Hepatocyte (in vitro differentiated cells): Measurements from ENCODE around the gene DSN1. TPM values are rescaled to one million over a fixed set of nuclear protein-coding genes. Genes with fewer than 3 reads are reported as not detected.

ENCODE experiments used
- DNase-seq: peaks from one replicate; pipeline ENCODE4 v3.0.0-alpha.2; 2016; ENCODE audit warnings: low spot score
- H2AFZ ChIP-seq: fragments of 200-600 bp; sonication (generic); 2 replicates; pipeline ENCODE4 v1.6.0; 2016; ENCODE audit warnings: antibody characterized with exemption, mild to moderate bottlenecking
- H3K27ac ChIP-seq: fragments of 200-600 bp; sonication (generic); 2 replicates; pipeline ENCODE4 v1.5.1; 2016; ENCODE audit warnings: mild to moderate bottlenecking
- H3K27me3 ChIP-seq: fragments of 200-600 bp; sonication (generic); 2 replicates; pipeline ENCODE4 v1.6.1; 2016
- H3K36me3 ChIP-seq: fragments of 200-600 bp; sonication (generic); replicated peaks from 2 replicates; pipeline ENCODE4 v1.5.1; 2016; ENCODE audit warnings: low read depth; ENCODE audit not compliant: insufficient read depth
- H3K4me1 ChIP-seq: fragments of 200-600 bp; sonication (generic); 2 replicates; pipeline ENCODE4 v1.5.1; 2016; ENCODE audit warnings: mild to moderate bottlenecking, moderate library complexity; ENCODE audit not compliant: insufficient read depth
- H3K4me2 ChIP-seq: fragments of 200-600 bp; sonication (generic); 2 replicates; pipeline ENCODE4 v1.6.0; 2016
- H3K4me3 ChIP-seq: fragments of 200-600 bp; sonication (generic); 2 replicates; pipeline ENCODE4 v1.5.1; 2016; ENCODE audit warnings: mild to moderate bottlenecking
- H3K79me2 ChIP-seq: fragments of 200-600 bp; sonication (generic); 2 replicates; pipeline ENCODE4 v1.6.0; 2017; ENCODE audit warnings: mild to moderate bottlenecking
- H3K9me2 ChIP-seq: fragments of 200-600 bp; sonication (generic); replicated peaks from 2 replicates; pipeline ENCODE4 v1.6.0; 2017; ENCODE audit warnings: mild to moderate bottlenecking; ENCODE audit not compliant: insufficient read depth
- H3K9me3 ChIP-seq: fragments of 200-600 bp; sonication (generic); 2 replicates; pipeline ENCODE4 v1.5.1; 2016; ENCODE audit warnings: low read depth, mild to moderate bottlenecking
- H4K20me1 ChIP-seq: fragments of 200-600 bp; sonication (generic); 2 replicates; pipeline ENCODE4 v1.6.0; 2016; ENCODE audit warnings: mild to moderate bottlenecking; ENCODE audit not compliant: insufficient read depth, poor library complexity, severe bottlenecking
- EZH2 ChIP-seq: fragments of 200-600 bp; sonication (generic); IDR thresholded peaks from 2 replicates; pipeline ENCODE4 v1.6.1; 2016; ENCODE audit warnings: antibody characterized with exemption, mild to moderate bottlenecking, borderline replicate concordance
- EZH2phosphoT487 ChIP-seq: fragments of 200-600 bp; sonication (generic); IDR thresholded peaks from one replicate; pipeline ENCODE4 v1.6.1; 2018; ENCODE audit warnings: antibody characterized with exemption, mild to moderate bottlenecking, low read depth, moderate library complexity; ENCODE audit not compliant: unreplicated experiment, severe bottlenecking
- WGBS: methylation state at CpG from one replicate; pipeline ENCODE4 v1.1.6; 2016; ENCODE audit warnings: low lambda C conversion rate; ENCODE audit errors: missing lambda C conversion rate; 5-methylcytosine and 5-hydroxymethylcytosine counted together
- polyA plus RNA-seq: library from polyadenylated mRNA; unstranded; fragments of >200 nt; fragmentation: Nextera tagmentation; extraction: Ambion mirVana; gene quantifications from 2 replicates; pipeline ENCODE4 v1.2.1, GENCODE V29; 2016
- total RNA-seq: library from RNA; depleted of rRNA; stranded (reverse); fragments of >200 nt; gene quantifications from 2 replicates; pipeline ENCODE4 v1.2.3, GENCODE V29; 2014
- TF ChIP-seq, protein P1 (sequence below): fragments of 200-600 bp; sonication (generic); IDR thresholded peaks from 2 replicates; pipeline ENCODE4 v1.5.1; 2016; ENCODE audit warnings: antibody characterized with exemption, mild to moderate bottlenecking; ENCODE audit not compliant: poor library complexity

The DSN1 gene
- total and polyA plus RNA-seq, 2 experiments from 2014 or later, result 9.5 to 12.7 TPM

DNA sequence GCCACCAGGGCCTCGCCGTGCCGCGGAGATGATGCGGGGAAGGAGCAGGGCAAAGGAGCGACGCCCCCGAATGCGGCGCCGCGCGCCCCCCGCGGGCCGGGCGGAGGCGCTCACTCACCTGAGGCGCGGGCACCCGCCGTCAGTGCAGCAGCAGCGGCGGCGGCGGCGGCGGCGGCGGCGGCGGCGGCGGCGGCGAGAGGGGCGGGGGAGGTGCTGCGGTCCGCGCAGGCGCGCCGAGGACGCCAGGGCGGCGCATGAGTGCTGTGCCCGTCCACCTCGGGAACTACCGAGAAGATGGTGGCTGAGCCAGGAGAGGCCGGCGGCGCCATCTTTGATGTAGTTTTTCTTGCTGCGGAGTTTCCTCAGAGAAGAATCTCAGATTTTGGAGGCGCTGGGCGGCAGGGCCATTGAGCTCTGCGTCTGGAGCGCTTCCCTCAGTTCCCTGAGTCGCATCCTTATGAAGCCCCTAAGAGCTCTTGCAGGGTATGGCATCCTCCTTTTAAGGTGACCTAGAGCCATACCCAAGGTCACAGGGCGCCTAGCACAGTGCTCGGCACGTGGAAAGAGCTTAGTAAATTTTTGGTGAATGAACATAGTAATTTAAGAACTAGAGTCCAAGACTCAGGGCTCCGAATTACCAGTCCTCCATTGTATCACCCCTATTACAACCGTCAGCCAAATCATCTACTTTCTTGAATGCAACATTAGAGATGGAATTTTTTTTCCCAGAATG lies 27.5 kb downstream of the DSN1 start, which contains the start of gene NDRG3:
NDRG3 (minus strand) TSS at position 164 of the 733 bp plus-strand sequence. CDS start 24,355 bp downstream, outside the sequence.
- Histone ChIP-seq H3K27ac (no peak within 1 kb of the TSS), H3K9me3 (no peaks in the 10 kb centered on the region)
- 25% methylated on average over 14 of the region's 63 CpGs for WGBS

DNA sequence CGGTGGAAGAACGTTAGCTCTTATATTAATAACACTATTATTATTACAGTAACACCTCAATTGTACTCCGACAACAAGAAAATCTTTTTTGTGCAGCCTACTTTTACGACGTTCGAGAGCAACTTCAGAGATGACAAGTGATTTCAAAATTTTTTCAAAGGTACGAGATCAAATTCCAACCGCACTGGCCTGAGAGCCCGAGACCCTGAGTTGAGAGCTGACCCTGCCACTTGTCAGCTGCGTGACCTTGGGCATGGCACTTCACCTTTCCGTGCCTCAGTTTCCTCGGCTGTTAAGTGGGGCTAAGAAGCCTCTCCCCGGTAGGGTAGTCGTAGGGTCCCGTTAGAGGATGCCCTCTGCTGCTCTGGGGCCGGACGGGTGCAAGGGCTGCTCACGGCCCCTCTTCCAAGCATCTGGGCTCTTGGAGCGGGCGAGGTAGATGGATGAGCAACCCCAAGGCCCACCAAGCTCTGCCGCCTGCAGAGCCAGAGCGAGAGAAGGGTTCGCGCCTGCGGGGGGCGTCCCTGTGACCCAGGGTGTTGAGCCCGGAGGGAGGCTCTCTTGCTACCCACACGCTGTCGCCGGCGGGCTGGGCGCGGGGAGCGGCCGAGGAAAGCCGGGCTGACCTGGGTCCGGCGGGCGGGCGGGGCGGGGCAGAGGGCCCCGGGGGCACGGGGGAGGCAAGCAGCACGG lies 28.2 kb downstream of the DSN1 start:
- Histone ChIP-seq H3K4me3 (peak overlapping the region; percentile 98), H3K79me2 (peaks cover 6% of the 10 kb centered on the region), H3K36me3 (no peaks in the 10 kb centered on the region), H2AFZ (peak overlapping the region; percentile 94), H3K9me3 (no peaks in the 10 kb centered on the region), H3K27ac (no peak overlapping the region), H3K4me1 (peaks cover 12% of the 10 kb centered on the region), H3K9me2 (no peaks in the 10 kb centered on the region), H3K27me3 (no peaks in the 10 kb centered on the region), H3K4me2 (peak overlapping the region; percentile 99), H4K20me1 (no peaks in the 10 kb centered on the region)
- no peak for DNase-seq
- 4% methylated on average over 38 of the region's 44 CpGs for WGBS
- TF ChIP-seq EZH2phosphoT487, result no peak
- TF ChIP-seq, protein P1, sequence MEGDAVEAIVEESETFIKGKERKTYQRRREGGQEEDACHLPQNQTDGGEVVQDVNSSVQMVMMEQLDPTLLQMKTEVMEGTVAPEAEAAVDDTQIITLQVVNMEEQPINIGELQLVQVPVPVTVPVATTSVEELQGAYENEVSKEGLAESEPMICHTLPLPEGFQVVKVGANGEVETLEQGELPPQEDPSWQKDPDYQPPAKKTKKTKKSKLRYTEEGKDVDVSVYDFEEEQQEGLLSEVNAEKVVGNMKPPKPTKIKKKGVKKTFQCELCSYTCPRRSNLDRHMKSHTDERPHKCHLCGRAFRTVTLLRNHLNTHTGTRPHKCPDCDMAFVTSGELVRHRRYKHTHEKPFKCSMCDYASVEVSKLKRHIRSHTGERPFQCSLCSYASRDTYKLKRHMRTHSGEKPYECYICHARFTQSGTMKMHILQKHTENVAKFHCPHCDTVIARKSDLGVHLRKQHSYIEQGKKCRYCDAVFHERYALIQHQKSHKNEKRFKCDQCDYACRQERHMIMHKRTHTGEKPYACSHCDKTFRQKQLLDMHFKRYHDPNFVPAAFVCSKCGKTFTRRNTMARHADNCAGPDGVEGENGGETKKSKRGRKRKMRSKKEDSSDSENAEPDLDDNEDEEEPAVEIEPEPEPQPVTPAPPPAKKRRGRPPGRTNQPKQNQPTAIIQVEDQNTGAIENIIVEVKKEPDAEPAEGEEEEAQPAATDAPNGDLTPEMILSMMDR, result peak; percentile 7

More for the DNA sequence above, 27.5 kb downstream of the DSN1 start, which contains the start of gene NDRG3:
- Histone ChIP-seq H2AFZ (peak within 1 kb of the TSS; percentile 94), H3K27me3 (no peaks in the 10 kb centered on the region), H3K79me2 (peaks cover 6% of the 10 kb centered on the region), H4K20me1 (no peaks in the 10 kb centered on the region), H3K36me3 (no peaks in the 10 kb centered on the region), H3K4me3 (peak within 1 kb of the TSS; percentile 98), H3K9me2 (no peaks in the 10 kb centered on the region), H3K4me1 (peaks cover 12% of the 10 kb centered on the region), H3K4me2 (peak within 1 kb of the TSS; percentile 99)
- DNase-seq, result peak; percentile 97
- TF ChIP-seq, protein P1, result no peak
- TF ChIP-seq EZH2 (no peak), EZH2phosphoT487 (no peak)

DNA sequence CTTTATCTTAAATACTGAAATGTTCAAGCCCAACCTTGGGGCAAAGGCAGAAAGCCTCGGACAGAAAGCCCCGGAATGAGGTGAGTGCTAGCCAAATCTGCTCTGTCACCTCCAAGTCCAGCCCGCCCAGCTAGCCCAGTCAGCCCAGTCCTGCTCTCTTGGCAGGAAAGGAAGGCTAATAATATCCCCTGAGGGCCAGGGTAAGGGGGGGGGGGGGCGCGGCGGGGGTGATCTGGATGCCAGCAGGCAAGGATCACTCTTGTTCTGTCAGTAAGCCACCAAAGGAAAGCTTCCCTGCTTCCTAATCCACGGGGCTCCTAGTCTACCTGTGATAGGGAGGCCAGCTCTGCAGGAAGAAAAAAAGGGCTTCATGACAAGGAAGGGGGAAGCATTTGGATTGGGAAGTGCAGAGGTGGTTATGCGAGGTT lies 28.8 kb downstream of the DSN1 start:
- H3K4me1 ChIP-seq, result peaks cover 12% of the 10 kb centered on the region
- H3K27ac ChIP-seq, result no peak overlapping the region
- TF ChIP-seq EZH2phosphoT487 (no peak), EZH2 (no peak)
- TF ChIP-seq, protein P1, result no peak
- H3K9me3 ChIP-seq, result no peaks in the 10 kb centered on the region
- no peaks in the 10 kb centered on the region for H3K27me3 ChIP-seq
- 16% methylated on average over 6 of the region's 8 CpGs for WGBS
- peak overlapping the region; percentile 99 for H3K4me2 ChIP-seq
- H4K20me1 ChIP-seq, result no peaks in the 10 kb centered on the region
- no peak overlapping the region for H3K4me3 ChIP-seq
- no peaks in the 10 kb centered on the region for H3K36me3 ChIP-seq
- peaks cover 6% of the 10 kb centered on the region for H3K79me2 ChIP-seq
- peak overlapping the region; percentile 94 for H2AFZ ChIP-seq
- H3K9me2 ChIP-seq, result no peaks in the 10 kb centered on the region
- DNase-seq, result peak; percentile 7
